A549 (cell line): ENCODE results near the gene RASGRF1. TPM values are rescaled to one million over a fixed set of nuclear protein-coding genes. Genes with fewer than 3 reads are reported as not detected.

Experiments used
- ATAC-seq, 2 experiments: fragments of 200-7000 bp in 1 of 2; fragments of >200 bp in 1 of 2; cut with Nextera tagmentation in 1 of 2; cut with Tn5 transposase in 1 of 2; 3 replicates each; pipeline versions ENCODE4 v1.8.0 to v1.9.1; 2018 to 2020; ENCODE audit warnings: mild to moderate bottlenecking in 1 of 2, moderate library complexity in 1 of 2
- CTCF ChIA-PET: fragments of 300-600 bp; sonication (Branson Sonifier 250); formaldehyde crosslinking; extraction: SDS; loops from one replicate; lab custom pipeline; 2021; ENCODE audit warnings: antibody characterized with exemption, inconsistent platforms; lab: Yijun Ruan, JAX
- POLR2A ChIA-PET: fragments of 350-600 bp; formaldehyde crosslinking; extraction: SDS; loops from one replicate; lab custom pipeline; 2021; ENCODE audit warnings: antibody characterized with exemption, inconsistent platforms; lab: Yijun Ruan, JAX
- DNase-seq, 2 experiments: peaks; one replicate each; pipeline versions ENCODE4 v3.0.0 to v3.0.0-alpha.2; 2011 to 2016; ENCODE audit warnings: low read depth in 1 of 2, low spot score in 1 of 2
- FAIRE-seq: peaks from 2 replicates; lab custom pipeline; 2011; peaks lifted over from hg19 to GRCh38; lab: Jason Lieb, UNC
- H3K27ac ChIP-seq, 2 experiments: fragments of >200 bp; sonication (Bioruptor Twin); formaldehyde crosslinking; 3 replicates each; pipeline ENCODE4 v1.5.1; 2016 to 2017
- H3K4me1 ChIP-seq: fragments of >200 bp; sonication (Bioruptor Twin); formaldehyde crosslinking; 3 replicates; pipeline ENCODE4 v1.6.1; 2016
- H3K4me2 ChIP-seq: fragments of >200 bp; sonication (Bioruptor Twin); formaldehyde crosslinking; 3 replicates; pipeline ENCODE4 v1.6.1; 2016
- H3K4me3 ChIP-seq: fragments of >200 bp; sonication (Bioruptor Twin); formaldehyde crosslinking; 3 replicates; pipeline ENCODE4 v1.5.1; 2016
- H3K9me3 ChIP-seq: fragments of >200 bp; sonication (Bioruptor Twin); formaldehyde crosslinking; 3 replicates; pipeline ENCODE4 v1.6.1; 2016
- BHLHE40 ChIP-seq: IDR thresholded peaks from 2 replicates; pipeline ENCODE4 v1.6.1; 2012; ENCODE audit warnings: low read depth, low read length, inconsistent platforms
- CBX8 ChIP-seq: fragments of 200-600 bp; sonication (generic); IDR thresholded peaks from 2 replicates; pipeline ENCODE4 v1.6.1; 2016
- CHD2 ChIP-seq: fragments of 150-350 bp; IDR thresholded peaks from 2 replicates; pipeline ENCODE4 v1.6.1; 2014; ENCODE audit warnings: low read length; ENCODE audit not compliant: partially characterized antibody
- EHF ChIP-seq: fragments of 250-450 bp; sonication (Bioruptor Pico); IDR thresholded peaks from 2 replicates; pipeline ENCODE4 v1.5.0; 2020; ENCODE audit warnings: mild to moderate bottlenecking
- EHMT2 ChIP-seq: fragments of 200-600 bp; sonication (generic); IDR thresholded peaks from 2 replicates; pipeline ENCODE4 v1.6.1; 2016; ENCODE audit warnings: antibody characterized with exemption, low read depth, mild to moderate bottlenecking, moderate library complexity
- ELK1 ChIP-seq: fragments of 150-350 bp; IDR thresholded peaks from 2 replicates; pipeline ENCODE4 v1.6.1; 2014; ENCODE audit warnings: low read depth, mild to moderate bottlenecking, low read length
- EP300 ChIP-seq, 2 experiments: fragments of >200 bp; sonication (Bioruptor Twin); formaldehyde crosslinking; IDR thresholded peaks; 2 replicates in 1 of 2; 3 replicates in 1 of 2; pipeline ENCODE4 v1.6.1; 2016 to 2017
- GATA3 ChIP-seq: IDR thresholded peaks from 2 replicates; pipeline ENCODE4 v1.6.1; 2012; ENCODE audit warnings: borderline replicate concordance
- HES2 ChIP-seq: fragments of >200 bp; sonication (Bioruptor Twin); formaldehyde crosslinking; IDR thresholded peaks from 2 replicates; pipeline ENCODE4 v1.6.1; 2016
- HOXA7 ChIP-seq: fragments of 250-450 bp; sonication (Bioruptor Pico); IDR thresholded peaks from 2 replicates; pipeline ENCODE4 v1.5.0; 2020; ENCODE audit warnings: mild to moderate bottlenecking, moderate library complexity
- HOXB13 ChIP-seq: fragments of 250-450 bp; sonication (Bioruptor Pico); IDR thresholded peaks from 2 replicates; pipeline ENCODE4 v1.5.0; 2020; ENCODE audit warnings: low read depth, mild to moderate bottlenecking, moderate library complexity
- JUN ChIP-seq, 2 experiments: fragments of >200 bp; sonication (Bioruptor Twin); formaldehyde crosslinking; IDR thresholded peaks; 2 replicates in 1 of 2; 3 replicates in 1 of 2; pipeline ENCODE4 v1.6.1; 2016 to 2017
- JUNB ChIP-seq: fragments of >200 bp; sonication (Bioruptor Twin); formaldehyde crosslinking; IDR thresholded peaks from 2 replicates; pipeline ENCODE4 v1.6.1; 2016
- KDM5A ChIP-seq: fragments of 200-600 bp; sonication (generic); IDR thresholded peaks from 2 replicates; pipeline ENCODE4 v1.6.1; 2016; ENCODE audit warnings: antibody characterized with exemption, mild to moderate bottlenecking
- MAZ ChIP-seq: fragments of 150-350 bp; IDR thresholded peaks from 2 replicates; pipeline ENCODE4 v1.6.1; 2014; ENCODE audit warnings: antibody characterized with exemption, low read depth, low read length, borderline replicate concordance
- MYC ChIP-seq: IDR thresholded peaks from 2 replicates; pipeline ENCODE4 v1.6.1; 2012; ENCODE audit warnings: mild to moderate bottlenecking, inconsistent platforms, low read length, improper control_type of control experiment, borderline replicate concordance
- NR3C1 ChIP-seq: fragments of >200 bp; sonication (Bioruptor Twin); formaldehyde crosslinking; IDR thresholded peaks from 3 replicates; pipeline ENCODE4 v1.6.1; 2017
- PBX3 ChIP-seq: IDR thresholded peaks from 2 replicates; pipeline ENCODE4 v1.6.1; 2012
- PHF8 ChIP-seq: fragments of 200-600 bp; sonication (generic); IDR thresholded peaks from 2 replicates; pipeline ENCODE4 v1.6.1; 2016; ENCODE audit warnings: low read depth, mild to moderate bottlenecking, antibody characterized with exemption, moderate library complexity, borderline replicate concordance
- REST ChIP-seq: fragments of 200-600 bp; sonication (generic); IDR thresholded peaks from 2 replicates; pipeline ENCODE4 v1.6.1; 2016; ENCODE audit warnings: antibody characterized with exemption, mild to moderate bottlenecking, moderate library complexity
- RFX5 ChIP-seq: fragments of 450-650 bp; IDR thresholded peaks from 2 replicates; pipeline ENCODE4 v1.7.1; 2014; ENCODE audit warnings: antibody characterized with exemption, mild to moderate bottlenecking, moderate library complexity
- SMC3 ChIP-seq: fragments of >200 bp; sonication (Bioruptor Twin); formaldehyde crosslinking; IDR thresholded peaks from 3 replicates; pipeline ENCODE4 v1.6.1; 2018; ENCODE audit warnings: inconsistent platforms
- TFCP2L1 ChIP-seq: fragments of 250-450 bp; sonication (Bioruptor Pico); IDR thresholded peaks from 2 replicates; pipeline ENCODE4 v1.5.0; 2021; ENCODE audit warnings: mild to moderate bottlenecking
- ZC3H11A ChIP-seq: fragments of 450-650 bp; IDR thresholded peaks from 2 replicates; pipeline ENCODE4 v1.6.1; 2014; ENCODE audit warnings: antibody characterized with exemption, mild to moderate bottlenecking
- ZFP36 ChIP-seq: fragments of 450-650 bp; IDR thresholded peaks from 2 replicates; pipeline ENCODE4 v1.6.1; 2014; ENCODE audit warnings: borderline replicate concordance; ENCODE audit not compliant: partially characterized antibody
- ZSCAN20 ChIP-seq: fragments of 250-450 bp; sonication (Bioruptor Pico); IDR thresholded peaks from 2 replicates; pipeline ENCODE4 v1.8.0; 2022; ENCODE audit warnings: mild to moderate bottlenecking, moderate library complexity
- WGBS: methylation state at CpG from one replicate; pipeline ENCODE4 v1.1.6; 2017; ENCODE audit errors: missing lambda C conversion rate; 5-methylcytosine and 5-hydroxymethylcytosine counted together
- polyA plus RNA-seq, 4 experiments: library from polyadenylated mRNA; depleted of rRNA in 3 of 4; stranded (reverse); fragments of >200 nt; fragmentation: RNase III in 1 of 4; extraction: RNeasy Plus Mini Kit Qiagen cat#74134 plus additional on column Dnase treatment in 1 of 4; gene quantifications; 2 replicates in 3 of 4; 3 replicates in 1 of 4; pipeline ENCODE4 v1.2.3, GENCODE V29; 2011 to 2017

The RASGRF1 gene
- polyA plus RNA-seq, 2 of the 4 experiments (the other 2 are of a cell fraction): 0.13 to 0.21 TPM

GRCh38 chr15:79003301-79003700 is 87.3 kb downstream of the RASGRF1 start:
- FAIRE-seq (no peak), DNase-seq (no peak), ATAC-seq (no peak)
- 92% methylated on average over 9 of the region's 9 CpGs for WGBS
- no peaks in the 10 kb centered on the region for H3K9me3 ChIP-seq
- ChIA-PET CTCF (interaction anchor here (1.2 to 5.8 kb wide), 7 partner anchors 9 to 182 kb away, joined by 3 to 20 read pairs (median 4); no protein-coding TSS in a partner anchor), POLR2A (no interaction called here)
- H3K4me1 ChIP-seq: peaks cover 11% of the 10 kb centered on the region
- TF ChIP-seq HOXB13 (CRISPR knock-in tag) (no peak), NR3C1 (no peak), EP300 (IDR thresholded peaks at IDR 0.05) (no peak), ZFP36 (no peak), EHF (CRISPR knock-in tag) (no peak), RFX5 (no peak), JUNB (no peak), MYC (no peak), JUN (IDR thresholded peaks at IDR 0.05) (no peak), TFCP2L1 (CRISPR knock-in tag) (no peak), CHD2 (no peak), BHLHE40 (no peak)
- H3K4me3 ChIP-seq: no peak overlapping the region
- no peak overlapping the region for H3K4me2 ChIP-seq
- peak overlapping the region in 1 of 2 experiments; percentile 80; a peak in 3 of 6 replicates for H3K27ac ChIP-seq

GRCh38 chr15:79002581-79002980 is 88.0 kb downstream of the RASGRF1 start:
- ChIA-PET POLR2A (no interaction called here), CTCF (interaction anchor here (1.5 to 5.8 kb wide), 3 partner anchors 23 to 182 kb away, joined by 3 to 20 read pairs (median 13); no protein-coding TSS in a partner anchor)
- no peak overlapping the region for H3K4me3 ChIP-seq
- no peak for DNase-seq
- 84% methylated on average over 9 of the region's 9 CpGs for WGBS
- peaks cover 13% of the 10 kb centered on the region for H3K4me1 ChIP-seq
- TF ChIP-seq EHMT2 (no peak), SMC3 (no peak), TFCP2L1 (CRISPR knock-in tag) (no peak), JUNB (no peak), PBX3 (no peak), REST (no peak), PHF8 (no peak), KDM5A (no peak), GATA3 (no peak), ZC3H11A (no peak), ZSCAN20 (CRISPR knock-in tag) (no peak), MAZ (no peak), HOXA7 (CRISPR knock-in tag) (no peak), CBX8 (no peak), HES2 (no peak), ELK1 (no peak), RFX5 (no peak)
- no peak overlapping the region for H3K4me2 ChIP-seq
- FAIRE-seq: no peak
- ATAC-seq: no peak
- H3K9me3 ChIP-seq: no peaks in the 10 kb centered on the region
- H3K27ac ChIP-seq: no peak overlapping the region
